ENCODE data around the gene POMC.

DNA sequence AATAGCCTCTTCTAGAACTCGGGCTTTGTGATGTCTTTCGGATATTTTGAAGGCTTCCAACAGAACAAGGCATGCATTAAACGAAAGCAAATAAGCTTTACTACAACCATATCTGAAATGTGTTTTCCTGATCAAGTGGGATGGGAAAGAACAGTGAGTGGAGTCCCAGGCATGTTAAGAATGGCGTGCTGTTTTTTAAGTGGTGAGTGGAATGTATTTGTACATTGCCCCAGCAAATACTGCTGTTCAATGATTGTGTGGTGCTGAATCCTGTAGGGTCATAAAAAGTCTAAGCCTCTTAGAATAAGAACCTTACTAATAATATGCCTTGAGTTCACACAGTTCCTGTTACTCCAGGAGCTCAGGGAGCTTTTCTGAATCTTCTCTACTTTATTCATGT, 52.5 kb downstream of the POMC start:
- TF ChIP-seq, protein P1, sequence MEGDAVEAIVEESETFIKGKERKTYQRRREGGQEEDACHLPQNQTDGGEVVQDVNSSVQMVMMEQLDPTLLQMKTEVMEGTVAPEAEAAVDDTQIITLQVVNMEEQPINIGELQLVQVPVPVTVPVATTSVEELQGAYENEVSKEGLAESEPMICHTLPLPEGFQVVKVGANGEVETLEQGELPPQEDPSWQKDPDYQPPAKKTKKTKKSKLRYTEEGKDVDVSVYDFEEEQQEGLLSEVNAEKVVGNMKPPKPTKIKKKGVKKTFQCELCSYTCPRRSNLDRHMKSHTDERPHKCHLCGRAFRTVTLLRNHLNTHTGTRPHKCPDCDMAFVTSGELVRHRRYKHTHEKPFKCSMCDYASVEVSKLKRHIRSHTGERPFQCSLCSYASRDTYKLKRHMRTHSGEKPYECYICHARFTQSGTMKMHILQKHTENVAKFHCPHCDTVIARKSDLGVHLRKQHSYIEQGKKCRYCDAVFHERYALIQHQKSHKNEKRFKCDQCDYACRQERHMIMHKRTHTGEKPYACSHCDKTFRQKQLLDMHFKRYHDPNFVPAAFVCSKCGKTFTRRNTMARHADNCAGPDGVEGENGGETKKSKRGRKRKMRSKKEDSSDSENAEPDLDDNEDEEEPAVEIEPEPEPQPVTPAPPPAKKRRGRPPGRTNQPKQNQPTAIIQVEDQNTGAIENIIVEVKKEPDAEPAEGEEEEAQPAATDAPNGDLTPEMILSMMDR (IDR thresholded peaks at IDR 0.05) = no peak
- TF ChIP-seq POLR2A (IDR thresholded peaks at IDR 0.05) = no peak
